IMR-90 (cell line): ENCODE measurements around the gene ZNF831. TPM values are rescaled to one million over a fixed set of nuclear protein-coding genes. Genes with fewer than 3 reads are reported as not detected.

Experiments used
- FOS ChIP-seq: fragments of 150-350 bp; IDR thresholded peaks from 2 replicates; pipeline ENCODE4 v1.6.1; 2016; ENCODE audit warnings: low read depth, low read length
- MXI1 ChIP-seq: IDR thresholded peaks from 2 replicates; pipeline ENCODE4 v1.6.1; 2012; ENCODE audit warnings: low read depth, mild to moderate bottlenecking, low read length, moderate library complexity, borderline replicate concordance
- SMC3 ChIP-seq: fragments of 150-350 bp; IDR thresholded peaks from 2 replicates; pipeline ENCODE4 v1.6.1; 2016; ENCODE audit warnings: low read depth, mild to moderate bottlenecking, antibody characterized with exemption, low read length, moderate library complexity
- polyA plus RNA-seq, 3 experiments: library from polyadenylated mRNA; depleted of rRNA; stranded (reverse); fragments of >200 nt; gene quantifications; 2 replicates each; pipeline ENCODE4 v1.2.3, GENCODE V29; 2012; ENCODE audit warnings: low replicate concordance in 1 of 3
- total RNA-seq: library from RNA; depleted of rRNA; stranded (reverse); fragments of >200 nt; gene quantifications from 2 replicates; pipeline ENCODE4 v1.2.3, GENCODE V29; 2012
- TF ChIP-seq, protein P1 (sequence below): fragments of 150-350 bp; IDR thresholded peaks from 2 replicates; pipeline ENCODE4 v1.6.1; 2016; ENCODE audit warnings: low read depth, mild to moderate bottlenecking, low read length, moderate library complexity, borderline replicate concordance

The ZNF831 gene
- total and polyA plus RNA-seq, 2 of the 4 experiments (the other 2 are of a cell fraction) = not detected

DNA sequence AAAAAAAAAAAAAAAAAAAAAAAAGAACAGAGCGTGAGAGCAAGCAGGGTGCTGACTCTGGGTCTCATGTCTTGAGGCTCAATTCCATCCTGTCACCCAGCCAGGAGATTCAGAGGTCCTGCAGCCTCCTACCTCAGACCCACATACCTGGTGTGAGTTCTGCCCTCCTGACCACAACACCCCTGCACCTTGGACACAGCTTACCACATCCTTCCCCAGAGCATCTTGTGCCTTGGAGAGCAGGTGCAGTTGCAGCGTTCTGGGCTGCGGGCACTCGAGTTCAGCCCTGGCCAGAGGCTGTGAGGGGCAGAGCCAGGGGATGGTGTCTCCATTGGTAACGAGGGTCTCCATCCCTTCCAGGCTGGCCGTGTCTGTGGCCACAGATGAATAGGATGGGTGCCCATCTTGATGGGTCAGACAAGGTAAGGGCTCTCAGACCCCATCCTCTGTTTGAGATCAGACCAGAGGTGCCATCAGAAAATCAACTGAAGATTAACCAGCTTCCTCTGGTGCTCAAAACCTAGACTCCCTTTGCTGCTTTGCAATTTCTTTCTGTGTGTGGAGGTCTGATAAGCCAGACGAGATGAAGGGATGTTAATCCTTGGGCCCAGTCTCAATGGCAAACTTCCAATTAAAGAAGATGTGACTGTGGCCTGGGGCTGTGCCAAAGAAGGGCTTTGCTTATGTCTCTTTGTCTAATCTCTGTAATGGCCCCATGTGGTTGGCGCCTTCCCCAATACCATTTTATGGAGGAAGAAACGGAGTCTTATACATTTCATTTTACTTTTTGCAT lies 14.7 kb upstream of the ZNF831 start (continued):
- TF ChIP-seq, protein P1, sequence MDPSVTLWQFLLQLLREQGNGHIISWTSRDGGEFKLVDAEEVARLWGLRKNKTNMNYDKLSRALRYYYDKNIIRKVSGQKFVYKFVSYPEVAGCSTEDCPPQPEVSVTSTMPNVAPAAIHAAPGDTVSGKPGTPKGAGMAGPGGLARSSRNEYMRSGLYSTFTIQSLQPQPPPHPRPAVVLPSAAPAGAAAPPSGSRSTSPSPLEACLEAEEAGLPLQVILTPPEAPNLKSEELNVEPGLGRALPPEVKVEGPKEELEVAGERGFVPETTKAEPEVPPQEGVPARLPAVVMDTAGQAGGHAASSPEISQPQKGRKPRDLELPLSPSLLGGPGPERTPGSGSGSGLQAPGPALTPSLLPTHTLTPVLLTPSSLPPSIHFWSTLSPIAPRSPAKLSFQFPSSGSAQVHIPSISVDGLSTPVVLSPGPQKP = no peak
- no peak for TF ChIP-seq FOS
- no peak for TF ChIP-seq MXI1
- no peak for TF ChIP-seq SMC3
